Midbrain (tissue), 1 donor: ENCODE results near the gene PRF1.
A peak's percentile ranks its signal among the peaks of the same experiment; 100 is the strongest.
"Not testable (repeated sequence)": the region's sequence is repeated elsewhere in the genome, so short reads cannot be mapped to it uniquely, and the experiment has no call there.

Experiments used
- DNase-seq: peaks from one replicate; lab custom pipeline; 2025; lab: John Stamatoyannopoulos, UW

PRF1 gene

DNA sequence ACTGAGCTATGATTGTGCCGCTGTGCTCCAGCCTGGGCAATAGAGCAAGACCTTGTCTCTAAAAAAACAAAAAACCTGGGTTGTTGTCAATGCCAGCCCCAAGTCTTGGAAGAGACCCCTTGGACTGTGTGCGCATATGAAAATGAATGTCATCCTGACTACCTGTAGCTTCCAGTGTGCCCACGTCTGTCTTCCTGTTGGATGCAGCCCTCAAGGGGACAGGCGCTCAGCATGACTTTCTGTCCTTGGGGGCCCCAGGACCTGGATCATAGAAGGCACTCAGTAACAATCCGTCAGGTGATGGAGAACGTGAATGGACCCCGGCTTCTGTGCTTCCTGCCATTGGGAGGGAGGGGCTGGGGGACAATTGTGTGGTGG, 9.0 kb downstream of the PRF1 start:
- DNase-seq: no peak

DNA sequence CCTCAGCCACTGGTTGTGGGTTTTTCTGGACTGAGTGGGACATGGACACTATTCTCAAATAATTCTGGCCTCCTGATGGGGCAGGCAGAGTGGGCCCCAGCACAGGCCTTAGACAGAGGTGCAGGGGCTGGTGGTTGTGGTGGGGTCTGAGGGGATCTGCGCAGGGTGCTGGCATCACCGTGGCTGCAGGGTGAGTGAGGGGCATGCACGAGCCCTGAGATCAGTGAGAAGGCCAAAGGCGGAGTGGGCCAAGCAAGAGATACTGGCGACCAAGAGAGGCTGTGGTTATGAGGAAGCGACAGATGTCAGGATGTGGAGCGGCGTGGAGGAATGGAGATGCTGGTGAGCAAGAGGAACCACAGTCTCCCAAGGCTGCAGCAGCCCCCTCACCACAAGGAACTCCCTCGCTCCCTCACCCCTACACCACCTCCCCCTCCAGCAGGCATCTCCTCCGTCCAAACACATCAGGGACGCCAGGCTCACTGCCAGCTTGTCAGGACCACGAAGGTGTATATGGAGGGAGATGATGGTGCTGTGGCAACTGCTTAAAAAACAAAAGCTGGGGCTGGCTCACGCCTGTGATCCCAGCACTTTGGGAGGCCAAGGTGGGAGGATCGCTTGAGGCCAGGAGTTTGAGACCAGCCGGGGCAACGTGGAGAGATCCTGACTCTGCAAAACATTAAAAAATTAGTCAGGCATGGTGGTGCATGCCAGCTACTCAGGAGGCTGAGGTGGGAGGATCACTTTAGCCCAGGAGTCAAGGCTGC, 9.6 kb downstream of the PRF1 start:
- DNase-seq: no peak

DNA sequence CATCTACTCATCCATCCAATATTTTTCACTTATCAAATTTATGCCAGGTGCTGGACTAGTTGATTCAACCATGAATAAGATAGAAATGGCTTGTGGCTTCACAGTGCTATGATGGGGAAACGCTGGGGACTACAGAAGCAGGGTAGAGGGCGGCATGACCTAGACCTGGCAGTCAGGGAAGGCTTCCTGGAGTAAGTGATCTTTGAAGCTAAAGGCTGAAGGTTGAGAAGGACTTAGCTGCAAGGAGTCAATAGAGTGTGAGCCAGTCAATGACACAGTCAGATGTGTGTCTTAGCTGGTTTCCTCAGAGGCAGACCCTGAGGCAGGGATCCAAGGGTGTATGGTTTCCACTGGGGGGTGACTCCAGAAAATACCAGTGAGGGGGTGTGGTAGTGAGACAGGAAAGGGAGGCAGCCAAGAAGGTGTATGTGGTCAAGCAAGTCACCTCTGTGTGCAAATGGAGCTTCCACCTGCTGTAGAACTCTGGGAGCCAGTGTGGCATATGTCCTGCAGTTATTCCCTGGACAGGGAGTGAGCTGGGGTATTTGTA, 10.3 kb downstream of the PRF1 start:
- DNase-seq: no peak

GRCh38 chr10:70590655-70591416, 11.7 kb downstream of the PRF1 start:
- no peak for DNase-seq

- no peak for DNase-seq
These were observed 12.5 kb downstream of the PRF1 start for GRCh38 chr10:70589762-70590654.

- no peak for DNase-seq
These were observed 13.5 kb downstream of the PRF1 start for GRCh38 chr10:70588859-70589570.

DNA sequence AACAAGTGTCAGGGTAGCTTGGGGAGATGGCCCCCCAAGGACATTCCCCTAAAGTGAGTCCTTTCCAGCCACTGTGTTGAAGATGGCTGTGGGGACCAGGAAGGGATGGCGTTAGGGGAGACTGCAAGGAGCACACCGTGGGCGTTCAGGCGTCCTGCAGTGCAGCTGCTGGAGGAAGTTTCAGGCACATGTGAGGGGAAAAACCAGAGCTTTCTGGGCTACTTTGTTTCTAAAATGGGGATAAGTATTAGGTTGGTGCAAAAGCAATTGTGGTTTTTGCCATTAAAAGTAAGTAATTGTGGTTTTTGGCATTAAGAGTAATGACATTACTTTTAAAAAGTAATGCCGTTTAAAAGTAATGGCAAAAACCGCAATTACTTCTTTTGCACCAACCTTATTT, 14.3 kb downstream of the PRF1 start:
- DNase-seq: no peak

GRCh38 chr10:70587045-70587658, 15.4 kb downstream of the PRF1 start:
- peak; percentile 67 for DNase-seq

DNA sequence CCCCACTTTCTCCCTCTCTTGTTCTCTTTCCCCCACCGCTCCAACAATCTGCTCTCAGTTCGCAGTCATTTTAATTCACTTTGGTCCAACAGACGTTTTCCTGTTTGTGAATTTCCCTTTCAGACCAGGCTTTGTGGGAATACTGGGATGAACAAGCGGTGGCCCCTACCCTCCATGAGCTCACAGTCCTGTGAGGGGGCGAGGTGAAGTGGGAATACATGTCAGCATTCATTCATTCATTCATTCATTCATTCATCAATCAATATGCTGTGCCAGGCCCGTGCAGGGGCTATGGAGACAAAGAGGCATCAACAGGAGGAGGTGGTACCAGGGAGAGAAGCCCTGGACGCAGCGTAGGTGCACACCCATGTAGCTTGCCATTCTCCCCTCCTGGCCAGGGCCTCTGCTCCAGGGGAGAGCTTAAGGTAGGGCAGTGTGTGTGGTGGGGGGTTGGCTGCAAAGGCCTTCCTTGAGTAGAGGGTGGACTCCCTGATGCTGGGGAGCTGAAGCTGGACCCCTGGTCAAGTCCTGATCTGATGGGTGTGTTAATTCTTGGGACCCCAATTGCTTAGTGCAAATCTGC, 16.1 kb downstream of the PRF1 start:
- DNase-seq: no peak

DNA sequence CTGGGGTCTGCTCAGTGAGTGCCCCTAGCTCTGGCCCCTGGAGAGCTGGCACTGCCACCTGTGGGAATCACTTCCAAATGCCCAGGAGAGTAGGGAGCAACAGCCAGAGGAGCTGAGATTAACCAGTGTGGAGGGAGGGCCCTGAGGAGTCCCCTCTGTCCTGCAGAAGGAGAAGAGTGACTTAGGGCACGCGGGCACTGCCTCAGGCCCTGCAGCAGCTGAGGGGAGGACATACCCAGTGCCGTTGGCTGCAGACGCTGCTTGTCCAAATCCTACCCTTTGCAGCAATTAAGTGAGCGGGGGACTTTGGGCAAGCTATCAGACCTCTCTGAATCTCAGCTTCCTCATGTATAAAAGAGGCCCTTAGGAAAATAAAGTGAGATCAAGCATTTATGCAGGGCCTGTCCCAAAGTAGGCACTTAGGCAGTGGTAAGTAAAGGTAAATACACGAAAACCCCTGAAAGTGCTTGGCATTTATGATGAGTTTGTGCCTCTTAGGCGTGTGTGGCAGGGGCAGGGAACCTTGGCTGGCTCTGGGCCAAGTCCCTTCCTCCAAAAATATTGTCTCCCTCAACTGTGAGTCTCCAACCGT, 16.9 kb downstream of the PRF1 start:
- no peak for DNase-seq

DNA sequence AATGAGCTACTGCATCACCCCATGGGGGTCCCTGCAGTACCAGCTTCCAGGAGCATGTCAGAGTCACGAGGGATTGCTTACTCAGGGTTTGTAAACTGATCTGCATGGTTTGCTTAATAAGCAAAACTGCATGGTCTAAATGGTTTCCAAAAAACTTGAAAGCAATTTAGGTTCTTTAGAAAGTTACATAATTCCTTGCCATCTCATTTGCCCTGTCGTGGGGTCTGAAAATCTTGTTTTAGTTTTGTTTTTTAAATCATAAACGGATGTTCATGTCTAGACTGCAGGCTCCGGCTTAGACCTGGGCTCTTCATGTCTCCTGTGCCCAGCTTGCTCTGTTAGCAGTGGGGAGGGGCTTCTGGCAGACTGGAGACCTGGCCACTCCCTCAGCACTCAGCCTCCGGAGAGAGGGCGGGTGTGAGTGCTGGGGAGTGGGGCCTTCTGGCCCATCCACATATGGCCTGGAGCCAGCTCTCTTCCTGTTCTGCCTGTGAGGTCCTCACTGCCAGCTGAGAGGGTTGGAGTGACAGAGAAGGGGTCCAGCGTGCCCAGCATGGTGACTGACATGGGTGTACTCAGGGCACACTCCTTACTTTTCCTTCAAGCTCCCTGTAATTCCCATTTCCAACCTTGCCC, 17.5 kb downstream of the PRF1 start:
- DNase-seq: no peak

DNA sequence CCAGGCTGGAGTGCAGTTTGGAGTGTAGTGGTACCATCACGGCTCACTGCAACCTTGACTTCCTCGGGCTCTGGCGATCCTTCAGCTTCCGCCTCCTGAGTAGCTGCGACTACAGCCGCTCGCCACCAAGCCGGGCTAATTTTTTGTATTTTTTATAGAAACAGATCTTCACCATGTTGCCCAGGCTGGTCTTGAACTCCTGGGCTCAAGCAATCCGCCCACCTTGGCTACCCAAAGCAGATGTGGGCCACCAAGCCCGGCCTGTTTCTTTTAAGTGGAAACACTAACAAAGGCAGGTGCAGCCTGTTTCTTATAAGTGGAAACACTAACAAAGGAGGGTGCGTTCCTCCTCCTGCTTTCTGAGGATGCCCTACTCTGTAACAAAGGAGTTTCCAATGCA, 18.2 kb downstream of the PRF1 start:
- no peak for DNase-seq

DNA sequence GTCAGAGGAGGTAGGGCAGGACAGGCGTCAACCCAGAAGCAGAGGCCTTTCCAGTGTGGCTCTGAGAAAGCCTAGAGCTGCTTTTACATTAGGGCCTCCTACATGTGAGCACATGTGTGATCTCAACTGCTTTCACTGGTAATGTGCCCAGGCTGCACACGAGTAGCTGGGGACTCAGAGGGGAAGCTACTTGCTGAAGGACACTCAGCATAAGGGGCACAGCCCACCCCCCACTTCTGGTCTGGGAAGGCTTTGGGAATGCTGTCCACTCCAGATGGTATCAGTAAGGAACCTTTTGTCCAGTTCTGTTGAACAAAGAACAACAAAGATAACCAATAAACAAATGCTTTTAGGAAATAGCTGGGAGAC, 18.9 kb downstream of the PRF1 start:
- no peak for DNase-seq

DNA sequence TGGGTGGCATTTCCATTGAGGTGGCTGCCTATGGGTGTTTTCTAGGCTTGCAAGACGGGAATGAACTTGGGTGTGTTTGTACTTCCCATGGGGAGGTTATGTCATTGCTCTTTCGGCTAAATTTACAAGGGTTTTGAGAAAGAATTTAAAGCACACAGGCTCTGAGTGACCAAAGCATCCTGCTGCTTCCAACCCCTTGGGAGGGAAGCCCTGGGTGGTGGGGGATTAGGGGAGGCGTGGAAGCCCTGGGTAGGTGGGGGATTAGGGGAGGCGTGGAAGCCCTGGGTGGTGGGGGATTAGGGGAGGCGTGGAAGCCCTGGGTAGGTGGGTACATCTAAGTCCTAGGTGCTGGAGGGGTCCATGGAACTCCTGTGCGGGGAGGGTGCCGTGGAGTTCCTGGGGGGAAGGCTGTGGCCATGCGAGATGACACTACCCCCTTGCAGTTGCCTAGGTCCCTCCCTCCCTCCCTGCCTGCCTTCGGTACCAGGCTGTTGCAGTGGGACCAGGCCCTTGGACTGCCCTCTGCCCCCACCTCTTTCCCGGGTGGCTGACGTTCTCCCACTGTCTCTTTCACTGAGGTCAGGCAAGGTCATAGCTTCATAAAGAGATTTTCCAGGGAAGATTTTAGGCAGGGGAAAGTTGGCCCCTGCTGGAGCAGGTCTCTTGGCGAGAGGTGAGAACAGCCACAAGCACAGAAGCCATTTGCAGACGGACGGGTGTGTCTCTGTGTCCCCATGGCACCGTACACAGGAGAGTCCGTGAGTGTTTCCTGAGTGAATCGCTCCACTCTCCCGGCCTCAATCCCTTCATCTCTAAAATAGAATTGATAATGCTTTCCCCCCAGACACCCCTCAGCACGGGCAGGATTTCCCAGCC, 19.5 kb downstream of the PRF1 start:
- no peak for DNase-seq

DNA sequence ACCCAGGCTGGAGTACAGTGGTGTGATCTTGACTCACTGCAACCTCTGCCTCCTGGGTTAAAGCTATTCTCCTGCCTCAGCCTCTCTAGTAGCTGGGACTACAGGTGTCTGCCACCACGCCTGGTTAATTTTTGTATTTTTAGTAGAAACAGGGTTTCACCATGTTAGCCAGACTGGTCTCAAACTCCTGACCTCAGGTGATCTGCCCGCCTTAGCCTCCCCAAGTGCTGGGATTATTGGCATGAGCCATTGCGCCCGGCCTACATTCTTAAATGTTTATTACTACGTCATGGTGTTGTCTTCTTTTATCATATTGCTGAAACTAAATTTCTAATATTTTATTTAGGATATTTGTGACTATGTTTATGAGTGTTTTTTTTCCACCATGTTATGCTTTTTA, 21.4 kb downstream of the PRF1 start:
- not testable (repeated sequence) for DNase-seq

DNA sequence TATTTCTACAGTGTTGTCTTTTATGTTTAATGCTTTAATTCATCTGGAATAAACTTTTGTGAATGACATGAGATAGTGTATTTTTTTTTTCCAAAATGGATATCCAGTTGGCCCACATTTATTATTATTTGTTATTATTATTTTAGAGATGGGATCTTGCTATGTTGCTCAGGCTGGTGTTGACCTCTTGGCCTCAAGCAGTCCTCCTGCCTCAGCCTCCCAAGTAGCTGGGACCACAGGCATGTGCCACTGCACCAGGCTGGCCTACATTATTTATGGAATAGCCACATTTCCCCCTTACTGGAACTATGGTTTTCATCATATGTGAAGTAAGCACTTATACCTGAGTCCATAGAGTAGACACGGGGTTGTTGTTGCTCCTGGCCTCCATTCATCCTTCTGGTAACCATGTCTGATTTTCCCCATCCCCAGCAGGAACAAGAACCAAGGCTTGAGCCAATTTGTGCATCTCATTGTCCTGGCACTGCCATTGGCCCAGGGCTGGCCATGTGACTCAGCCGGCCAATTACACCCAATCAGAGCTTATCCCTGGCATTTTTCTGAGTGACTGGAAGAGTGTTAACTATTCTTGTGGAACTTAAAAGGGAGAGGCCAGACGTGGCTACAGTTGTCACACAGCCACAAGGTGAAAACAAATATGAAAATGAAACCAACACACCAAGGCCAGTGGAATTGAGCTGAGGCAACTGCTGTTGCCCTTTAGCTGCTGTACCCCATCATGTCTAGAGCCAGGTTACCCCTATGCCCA, 23.1 kb downstream of the PRF1 start:
- DNase-seq: no peak

DNA sequence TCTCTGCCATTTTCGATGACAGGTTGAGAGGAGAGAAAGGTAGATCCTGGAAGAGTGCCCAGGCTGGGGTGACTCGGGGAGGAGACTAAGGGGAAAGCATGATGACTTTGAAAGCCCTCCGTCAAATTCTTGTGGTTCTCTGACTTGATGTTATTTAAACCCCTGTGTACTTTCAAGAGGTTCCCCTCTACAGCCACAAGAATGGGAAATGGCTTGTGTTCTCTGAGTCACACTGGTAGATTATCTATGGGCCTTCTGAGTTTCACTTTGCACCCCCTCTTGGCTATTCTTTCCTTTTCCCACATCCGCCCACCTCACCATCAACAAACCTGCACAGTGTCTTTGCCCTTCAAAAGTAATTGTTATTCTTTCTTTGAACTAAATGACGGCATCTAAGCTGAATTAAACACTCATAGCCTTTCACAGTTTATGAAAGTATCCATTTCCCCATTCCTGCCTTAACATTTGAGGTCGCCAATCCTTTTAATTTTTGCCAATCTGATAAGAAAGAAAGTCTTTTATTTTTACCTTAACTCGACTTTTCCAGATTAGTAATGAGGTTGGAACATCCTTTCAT, 24.1 kb downstream of the PRF1 start:
- no peak for DNase-seq
